Spleen (tissue), 7 donors: ENCODE measurements around the gene CEBPZOS.

Source experiments
- CTCF ChIP-seq, 11 experiments: fragments of 200-600 bp in 7 of 11; fragments of 450-650 bp in 4 of 11; sonication (generic) in 4 of 11; IDR thresholded peaks in 8 of 11; conservative IDR thresholded peaks in 3 of 11; 1 replicate in 7 of 11; 2 replicates in 4 of 11; pipeline versions ENCODE4 v1.4.0 to v1.8.0; 2016 to 2021; ENCODE audit warnings: antibody characterized with exemption in 11 of 11, inconsistent platforms in 4 of 11, mild to moderate bottlenecking in 1 of 11
- POLR2A ChIP-seq, 3 donors: fragments of 450-650 bp; IDR thresholded peaks; one replicate each; pipeline ENCODE4 v1.5.1; 2017; ENCODE audit warnings: antibody characterized with exemption in 3 of 3, mild to moderate bottlenecking in 1 of 3
- POLR2AphosphoS5 ChIP-seq, 3 donors: sonication (generic); formaldehyde crosslinking; IDR thresholded peaks; one replicate each; pipeline ENCODE4 v1.5.1; 2017; ENCODE audit warnings: antibody characterized with exemption in 3 of 3
- donor health status: DM: no; HTN: no; CAD: no; lungs with moderate emphysema.
- donor health status: DM: no; HTN: no; CAD: no.
- donor health status: DM: no; HTN: no; CAD: no.

DNA sequence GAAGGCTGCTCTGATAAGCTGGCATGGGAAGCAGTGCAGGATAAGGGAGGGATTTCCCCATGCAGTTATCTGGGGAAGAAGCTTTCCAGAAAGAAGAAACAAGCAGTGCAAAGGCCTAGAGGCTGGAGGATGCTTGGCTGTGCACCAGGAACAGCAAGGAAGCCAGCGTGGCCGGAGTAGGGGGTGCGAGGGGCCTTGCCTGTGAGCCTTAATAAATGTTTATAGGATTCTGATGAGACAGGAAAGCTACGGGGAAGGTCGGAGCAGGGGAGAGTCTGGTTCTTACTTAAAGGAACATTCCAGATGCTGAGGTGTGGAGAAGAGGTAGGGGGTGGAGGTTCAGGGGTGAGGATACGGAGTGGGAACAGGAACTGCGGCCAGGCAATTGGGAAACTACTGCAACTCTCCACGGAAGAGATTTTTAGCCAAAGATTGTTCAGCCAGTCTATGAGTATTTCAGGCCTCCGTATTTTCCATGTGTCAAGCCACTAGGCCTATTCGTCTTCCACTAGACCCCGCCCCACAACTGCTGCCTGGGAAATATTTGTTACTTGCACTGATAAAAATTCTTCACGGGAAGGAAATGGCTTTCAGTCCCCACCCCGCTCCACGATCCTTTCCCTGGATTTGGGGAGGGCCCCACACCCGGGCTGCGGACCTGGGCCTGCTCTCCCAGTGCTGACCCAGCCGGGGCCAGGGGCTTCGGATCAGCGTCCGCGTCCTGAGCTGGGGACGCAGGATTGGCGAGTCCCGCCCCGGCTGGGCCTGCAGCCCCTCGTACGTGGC is 40.0 kb upstream of the CEBPZOS start:
- TF ChIP-seq CTCF (IDR thresholded peaks at IDR 0.05 in 8 of 11, conservative IDR thresholded peaks at IDR 0.05 in 3 of 11) (no peak), POLR2AphosphoS5 (IDR thresholded peaks at IDR 0.05) (no peak), POLR2A (IDR thresholded peaks at IDR 0.05) (no peak)
